Measurements from ENCODE around the gene F2RL3.
"Not testable (repeated sequence)": the region's sequence is repeated elsewhere in the genome, so short reads cannot be mapped to it uniquely, and the experiment has no call there.

F2RL3 gene

DNA sequence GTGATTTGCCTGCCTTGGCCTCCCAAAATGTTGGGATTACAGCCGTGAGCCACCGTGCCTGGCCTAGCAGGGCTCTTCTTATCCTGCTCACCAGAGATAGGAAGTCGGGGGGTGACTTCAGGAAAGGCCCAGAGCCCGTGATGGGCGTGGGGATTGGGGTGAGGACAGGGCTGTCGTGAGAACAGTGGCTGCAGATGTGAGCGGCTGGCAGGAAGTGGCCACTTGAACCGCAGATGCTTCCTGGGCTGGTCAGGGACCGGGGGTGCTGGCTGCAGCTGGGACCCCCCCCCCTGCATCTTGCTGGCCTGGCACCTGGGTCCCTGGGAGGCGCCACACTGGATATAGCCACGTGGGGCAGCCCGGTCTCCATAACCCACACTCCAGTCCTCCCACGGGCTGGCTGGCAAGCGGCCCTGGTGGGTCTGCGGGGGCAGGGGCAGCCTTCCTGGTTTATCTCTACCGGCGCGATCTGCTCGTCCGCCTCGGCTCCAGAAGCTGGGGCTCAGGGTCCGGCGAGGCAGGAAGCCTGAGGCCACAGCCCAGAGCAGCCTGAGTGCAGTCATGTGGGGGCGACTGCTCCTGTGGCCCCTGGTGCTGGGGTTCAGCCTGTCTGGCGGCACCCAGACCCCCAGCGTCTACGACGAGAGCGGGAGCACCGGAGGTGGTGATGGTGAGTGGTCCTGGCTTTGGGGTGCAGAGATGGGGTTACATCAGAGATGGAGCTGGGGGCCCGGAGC is at the start of gene F2RL3:
TSS of gene F2RL3 (plus strand) at position 371 of the 737 bp plus-strand sequence. CDS start at position 562, 191 bp downstream.
- no peak for DNase-seq

DNA sequence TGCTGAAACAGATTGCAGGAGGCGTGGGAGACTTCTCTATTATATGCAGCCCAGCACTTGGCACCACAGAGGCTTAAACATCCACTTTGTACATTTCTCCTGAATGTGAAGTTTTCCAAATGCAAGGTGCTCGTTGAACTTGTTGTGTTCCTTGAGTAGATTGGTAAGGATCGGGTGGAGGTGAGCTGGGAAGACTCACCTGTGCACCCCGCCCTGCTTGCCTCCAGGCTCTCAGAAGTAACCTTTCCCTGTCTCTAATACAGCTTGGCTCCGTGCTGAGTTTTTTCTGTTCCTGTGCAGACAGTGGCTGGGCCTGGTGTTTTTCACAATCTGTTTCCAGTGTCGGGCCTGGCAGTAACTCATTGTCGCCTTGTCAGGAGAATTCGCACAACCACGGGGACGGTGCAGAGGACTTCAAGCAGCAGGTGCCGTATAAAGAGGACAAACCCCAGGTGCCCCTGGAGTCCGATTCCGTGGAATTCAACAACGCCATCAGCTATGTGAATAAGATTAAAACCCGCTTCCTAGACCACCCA is 47.3 kb upstream of the F2RL3 start:
- DNase-seq = no peak

DNA sequence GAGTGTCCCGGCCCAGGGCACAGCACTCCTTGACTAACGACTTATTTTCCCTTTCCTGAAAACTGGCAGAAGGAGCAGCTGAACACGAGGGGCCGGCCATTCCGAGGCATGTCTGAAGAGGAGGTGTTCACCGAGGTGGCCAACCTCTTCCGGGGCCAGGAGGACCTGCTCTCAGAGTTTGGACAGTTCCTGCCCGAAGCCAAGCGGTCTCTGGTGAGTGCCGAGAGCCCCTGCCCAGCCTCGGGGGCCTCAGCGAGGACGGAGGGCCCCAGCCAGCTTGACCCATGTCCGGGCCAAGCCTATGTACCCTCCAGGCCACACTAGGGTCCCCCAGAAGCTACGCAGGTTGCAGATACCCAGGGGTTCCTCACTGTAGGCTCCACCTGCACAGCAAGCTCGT is 41.9 kb upstream of the F2RL3 start:
- no peak for DNase-seq

DNA sequence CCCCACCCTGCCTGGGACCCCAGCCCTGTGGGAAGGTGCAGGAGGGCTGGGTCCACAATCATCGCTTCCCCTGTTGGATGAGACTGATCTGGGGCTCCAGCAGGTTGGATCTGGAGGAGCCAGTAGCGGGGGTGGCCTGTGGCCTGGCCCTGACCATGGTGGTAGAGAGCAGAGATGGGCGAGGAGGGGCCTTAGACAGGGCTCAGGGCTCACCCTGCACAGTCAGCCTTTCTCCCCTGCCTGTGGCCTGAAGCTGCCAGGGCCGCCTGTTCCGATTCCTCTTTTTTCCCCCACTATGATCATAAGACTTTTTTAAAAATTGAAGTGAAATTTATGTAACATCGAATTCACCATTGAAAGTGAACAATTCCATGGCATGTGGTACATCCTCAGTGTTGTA is 41.4 kb upstream of the F2RL3 start:
- no peak for DNase-seq

DNA sequence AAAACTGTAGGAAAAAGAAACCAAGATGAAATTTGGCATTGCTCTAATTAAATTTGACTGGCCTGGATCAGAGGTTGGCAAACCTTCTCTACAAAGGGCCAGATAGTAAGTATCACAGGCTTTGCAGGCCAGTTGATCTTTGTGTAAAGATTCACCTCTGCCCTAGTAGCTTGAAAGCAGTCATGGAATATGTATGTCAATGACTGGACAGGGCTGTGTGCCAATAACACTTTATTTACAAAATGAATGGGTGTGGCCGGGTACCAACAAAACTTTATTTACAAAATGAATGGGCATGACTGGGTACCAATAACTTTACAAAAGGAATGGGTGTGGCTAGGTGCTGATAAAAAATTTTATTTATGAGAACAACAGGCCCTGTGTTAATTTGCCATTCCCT is 39.6 kb upstream of the F2RL3 start:
- DNase-seq = no peak

DNA sequence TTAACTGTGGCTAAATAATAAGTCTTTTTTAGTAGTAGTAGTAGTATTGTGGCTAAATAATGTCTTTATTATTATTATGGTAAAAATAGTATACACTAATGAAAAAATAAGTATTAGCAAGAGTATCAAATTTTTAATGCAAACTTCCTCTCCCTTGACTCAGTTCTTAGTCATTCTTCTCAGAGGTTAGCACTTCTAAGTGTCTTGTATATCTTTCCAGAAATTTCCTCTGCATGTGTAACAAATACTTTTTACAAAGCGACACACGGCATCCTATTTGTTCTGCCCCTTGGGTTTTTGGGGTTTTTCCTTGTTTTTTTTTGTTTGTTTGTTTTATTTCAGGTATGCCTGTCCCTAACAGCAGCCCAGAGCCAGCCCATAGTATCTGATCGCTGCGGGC is 38.7 kb upstream of the F2RL3 start:
- no peak for DNase-seq

DNA sequence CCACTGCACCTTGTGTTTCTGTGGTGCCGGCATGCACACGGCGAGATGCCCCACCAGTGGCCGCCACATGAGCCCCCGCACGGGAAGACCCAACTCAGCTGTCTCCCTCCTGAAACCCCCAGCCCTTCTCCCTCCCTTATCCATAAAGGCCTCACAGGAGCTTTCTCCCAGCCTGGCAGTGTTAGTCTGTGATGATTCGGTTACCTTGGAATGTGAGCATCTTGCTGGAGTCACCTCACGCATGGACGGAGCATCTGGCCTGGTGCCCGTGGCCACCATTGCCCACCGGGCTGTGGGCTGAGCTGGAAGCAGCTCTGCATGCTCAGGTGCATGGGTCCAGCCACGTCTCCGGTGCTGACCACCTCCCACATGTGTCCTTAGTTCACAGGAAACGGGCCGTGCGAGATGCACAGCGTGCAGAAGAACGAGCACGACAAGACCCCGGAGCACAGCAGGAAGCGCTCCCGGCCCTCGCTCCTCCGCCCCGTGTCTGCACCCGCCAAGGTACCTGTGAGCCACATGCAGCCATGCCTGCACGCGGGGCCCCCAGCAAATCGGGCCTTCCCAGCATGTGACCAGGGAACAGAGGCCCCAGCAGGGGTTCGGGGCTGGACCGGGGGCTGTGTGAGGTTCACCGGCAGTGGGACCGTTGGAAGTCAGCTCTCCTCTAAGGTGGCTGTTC is 37.6 kb upstream of the F2RL3 start:
- DNase-seq = no peak

DNA sequence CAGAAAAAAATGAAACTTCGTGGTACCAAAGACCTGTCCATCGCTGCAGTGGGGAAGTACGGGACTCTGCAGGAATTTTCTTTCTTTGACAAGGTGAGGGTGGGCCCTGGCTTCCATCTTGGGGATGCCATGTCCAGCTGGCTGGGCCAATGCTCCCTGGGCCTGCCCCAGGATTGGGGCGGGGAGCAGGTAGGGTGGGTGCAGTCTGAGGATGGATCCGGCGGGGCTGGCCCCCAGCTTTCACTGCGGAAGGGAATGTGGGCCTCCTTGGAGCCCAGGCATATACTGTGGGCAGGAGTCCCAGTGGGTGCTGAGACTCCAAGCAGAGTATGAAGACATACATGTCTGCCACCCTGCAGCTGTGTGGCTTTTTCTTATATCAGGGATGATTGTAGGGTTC is 35.7 kb upstream of the F2RL3 start:
- DNase-seq = no peak

DNA sequence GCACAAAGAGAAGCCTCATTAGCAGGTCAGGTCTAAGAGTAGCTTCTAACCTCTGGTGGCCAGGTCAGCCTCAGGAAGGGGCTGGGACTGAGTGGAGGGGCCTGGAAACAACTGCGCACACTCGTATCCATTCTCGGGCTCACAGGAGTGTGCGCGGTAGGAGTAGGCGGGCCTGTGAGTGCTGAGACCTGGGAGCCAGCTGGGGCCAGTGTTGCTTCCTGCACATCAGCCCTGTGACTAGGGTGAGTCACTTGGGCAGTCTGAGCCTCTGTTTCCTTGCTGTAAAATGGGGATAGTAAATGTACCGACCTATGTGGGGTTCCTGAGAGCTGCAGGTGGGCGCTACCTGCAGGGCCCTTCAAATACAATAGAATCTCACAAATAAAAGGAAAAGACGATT is 32.7 kb upstream of the F2RL3 start:
- DNase-seq = no peak

DNA sequence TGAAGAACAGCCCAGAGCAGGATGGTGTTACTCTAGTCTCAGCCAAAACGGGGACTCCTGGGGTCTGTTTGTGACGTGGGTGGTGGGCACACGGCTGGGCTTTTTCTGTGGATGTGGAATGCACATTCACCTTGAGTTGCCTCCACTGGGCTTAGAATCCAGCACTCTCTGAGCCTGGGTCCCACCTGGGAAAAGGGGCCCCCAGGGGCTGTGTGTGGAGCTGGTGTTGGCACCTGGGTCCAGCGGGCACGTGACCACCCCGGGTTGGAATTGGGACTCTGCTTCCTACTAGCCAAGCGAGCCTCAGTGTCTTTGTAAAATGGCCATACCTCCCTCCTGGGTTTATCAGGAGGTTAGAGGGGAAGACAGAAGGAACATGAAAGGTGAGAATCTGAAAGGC is 29.2 kb upstream of the F2RL3 start:
- no peak for DNase-seq

DNA sequence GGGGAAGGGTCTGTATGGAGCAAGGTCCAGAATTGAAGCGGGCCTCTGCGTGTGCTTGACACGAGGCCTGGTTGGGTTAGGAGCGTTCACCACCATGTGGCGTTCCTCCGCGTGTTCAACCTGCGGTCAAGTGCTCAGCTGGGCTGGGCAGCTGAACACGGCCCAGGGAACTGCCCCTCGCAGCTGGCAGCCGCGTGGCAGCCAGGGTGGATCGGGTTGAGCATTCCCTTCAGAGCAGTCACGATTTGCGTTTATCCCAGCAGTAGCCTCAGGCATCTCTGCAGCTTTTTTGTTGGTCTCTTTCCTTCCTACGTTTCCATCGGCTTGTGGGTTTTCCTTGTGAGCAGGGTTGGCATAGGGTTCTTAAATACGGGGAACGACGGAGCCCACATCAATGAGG is 28.7 kb upstream of the F2RL3 start:
- DNase-seq = no peak

DNA sequence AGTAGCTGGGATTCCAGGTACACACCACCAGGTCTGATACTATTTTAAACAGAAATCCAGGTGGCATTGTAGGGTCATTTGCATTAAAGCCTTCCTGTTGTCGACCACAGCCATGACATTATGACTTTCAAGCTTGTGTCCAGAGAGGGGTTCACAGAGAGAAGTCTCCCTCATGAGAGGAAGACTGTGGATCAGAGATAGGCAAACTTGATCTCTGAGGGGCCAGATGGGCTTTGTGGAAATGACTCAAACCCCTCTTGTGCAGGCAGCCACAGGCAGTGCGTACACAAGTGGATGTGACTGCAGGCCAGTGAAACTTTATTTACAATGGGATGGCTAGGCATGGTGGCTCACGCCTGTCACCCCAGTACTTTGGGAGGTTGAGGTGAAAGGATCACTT is 27.8 kb upstream of the F2RL3 start:
- no peak for DNase-seq

DNA sequence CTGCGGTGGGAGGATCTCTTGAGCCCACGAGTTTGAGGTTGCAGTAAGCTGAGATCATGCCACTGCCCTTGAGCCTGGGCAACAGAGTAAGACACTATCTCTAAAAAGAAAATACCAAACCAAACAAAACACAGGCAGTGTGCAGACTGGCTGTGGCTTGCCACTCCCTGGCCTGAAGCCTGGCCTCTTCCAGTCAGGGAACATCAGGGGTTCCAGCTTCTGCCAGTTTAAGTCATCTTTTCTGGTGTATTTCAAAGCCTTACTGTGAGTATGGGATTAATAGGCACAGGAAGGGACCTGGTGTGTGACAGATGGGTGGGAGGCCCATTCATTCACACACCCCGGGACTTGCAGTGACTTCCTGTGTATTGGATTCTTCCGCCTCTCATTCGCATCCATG is 27.0 kb upstream of the F2RL3 start:
- no peak for DNase-seq

DNA sequence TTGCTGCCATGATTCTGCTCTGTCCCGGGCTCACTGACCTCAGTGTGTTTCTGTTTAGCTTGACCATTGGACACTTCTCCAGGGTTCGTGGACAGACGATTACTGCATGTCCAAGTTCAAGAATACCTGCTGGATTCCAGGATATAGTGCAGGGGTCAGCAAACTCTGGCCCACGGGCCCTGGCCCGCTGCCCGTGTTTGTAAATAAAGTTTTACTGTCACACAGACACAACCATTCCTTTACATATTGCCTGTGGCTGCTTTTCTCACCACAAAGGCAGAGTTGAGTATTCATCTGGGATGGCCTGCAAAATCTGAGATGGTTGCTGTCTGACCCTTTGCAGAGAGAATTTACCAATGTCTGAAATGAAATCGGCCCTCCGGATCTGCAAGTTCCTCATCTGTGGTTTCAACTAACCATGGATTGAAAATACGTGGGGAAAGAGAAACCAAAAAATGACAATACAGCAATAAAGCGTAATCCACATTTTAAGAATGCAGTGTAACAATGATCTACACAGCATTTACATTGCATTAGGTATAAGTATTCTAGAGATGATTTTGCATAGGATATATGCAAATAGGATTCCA is 25.9 kb upstream of the F2RL3 start:
- DNase-seq = no peak

DNA sequence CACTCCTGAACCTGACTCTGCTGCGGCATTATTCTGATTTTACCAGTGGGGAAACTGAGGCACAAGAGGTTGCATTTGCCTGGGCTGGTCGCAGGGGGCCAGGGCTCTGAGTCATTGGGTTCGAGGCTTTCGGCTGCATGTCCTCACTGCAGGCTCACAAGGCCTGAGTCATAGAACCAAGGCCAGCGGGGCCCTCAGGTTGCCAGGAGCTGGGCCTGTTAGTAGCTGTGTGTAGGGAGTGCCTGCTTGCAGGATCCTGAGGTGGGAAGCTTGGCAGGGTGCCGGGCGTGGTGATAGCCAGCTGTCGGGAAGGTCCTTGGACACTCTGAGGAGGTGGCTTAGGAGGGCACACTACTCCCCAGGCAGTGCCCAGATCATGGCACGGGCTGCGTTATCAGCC is 21.6 kb upstream of the F2RL3 start:
- no peak for DNase-seq

DNA sequence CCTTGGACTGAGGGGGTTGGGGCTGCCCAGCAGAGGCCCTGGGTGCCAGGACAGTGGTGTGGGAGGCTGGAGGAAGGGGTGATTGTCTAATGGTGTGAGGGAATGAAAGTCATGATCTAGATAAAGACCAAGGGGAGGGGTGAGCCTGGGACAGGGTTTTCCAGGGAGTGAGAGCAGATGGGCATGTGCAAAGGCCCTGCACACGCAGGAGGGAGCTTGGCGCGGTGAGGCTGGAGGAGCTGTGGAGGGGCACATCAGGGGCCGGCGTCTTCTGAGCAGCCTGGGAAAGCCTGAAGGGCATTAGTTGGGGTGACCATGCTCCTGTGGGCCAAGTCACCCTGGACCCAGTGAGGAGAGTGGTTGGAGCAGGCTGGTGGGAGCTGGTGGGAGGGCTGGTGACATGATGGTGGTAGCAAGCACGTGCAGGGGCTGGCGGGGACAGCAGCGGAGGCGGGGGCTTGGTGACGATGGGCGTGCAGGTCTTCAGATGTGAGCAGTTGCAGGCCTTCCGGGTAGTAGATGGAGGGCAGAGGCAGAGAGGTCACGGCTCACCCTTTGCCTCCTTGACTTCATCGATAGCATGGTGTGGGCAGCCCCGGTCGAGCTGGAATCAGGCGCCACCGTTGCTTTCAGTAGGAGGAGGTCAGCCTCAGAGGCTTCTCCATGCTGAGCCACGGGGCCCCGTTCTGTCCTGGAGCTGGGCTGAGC is 20.2 kb upstream of the F2RL3 start:
- DNase-seq = no peak

DNA sequence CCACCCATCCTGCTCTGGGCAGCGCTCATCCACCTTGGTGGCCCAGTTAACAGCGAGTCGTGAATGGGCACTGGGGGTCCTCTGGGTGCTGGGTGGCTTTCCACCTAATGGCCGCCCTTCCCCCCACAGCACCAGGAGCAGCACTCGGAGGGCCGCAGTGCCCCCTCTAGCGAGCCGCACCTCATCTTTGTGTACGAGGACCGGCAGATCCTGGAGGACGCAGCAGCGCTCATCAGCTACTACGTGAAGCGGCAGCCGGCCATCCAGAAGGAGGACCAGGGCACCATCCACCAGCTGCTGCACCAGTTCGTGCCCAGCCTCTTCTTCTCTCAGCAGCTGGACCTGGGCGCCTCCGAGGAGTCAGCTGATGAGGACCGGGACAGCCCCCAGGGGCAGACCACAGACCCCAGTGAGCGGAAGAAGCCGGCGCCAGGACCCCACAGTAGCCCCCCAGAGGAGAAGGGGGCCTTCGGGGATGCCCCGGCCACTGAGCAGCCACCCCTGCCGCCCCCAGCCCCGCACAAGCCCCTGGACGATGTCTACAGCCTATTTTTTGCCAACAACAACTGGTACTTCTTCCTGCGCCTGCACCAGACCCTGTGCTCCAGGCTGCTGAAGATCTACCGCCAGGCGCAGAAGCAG is 19.3 kb upstream of the F2RL3 start:
- DNase-seq = no peak

DNA sequence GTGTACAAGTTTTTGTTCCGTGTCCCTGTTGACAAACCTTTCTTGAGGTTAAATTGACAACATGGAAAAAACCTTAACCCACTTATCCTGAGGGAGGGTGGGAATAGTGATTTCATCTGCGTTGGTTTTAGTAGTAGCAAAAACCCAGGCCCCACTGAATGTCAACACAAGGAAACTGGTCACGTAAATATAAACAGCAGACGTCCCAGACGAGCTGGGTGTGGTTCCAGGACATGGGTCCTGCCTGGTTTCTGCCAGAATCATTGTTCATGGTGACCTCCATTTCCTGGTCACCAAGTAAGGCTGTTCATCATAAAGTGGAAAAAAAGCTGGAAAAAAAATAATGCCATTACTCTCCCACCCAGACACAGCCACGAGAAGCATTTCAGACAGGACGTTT is 16.9 kb upstream of the F2RL3 start:
- no peak for DNase-seq

DNA sequence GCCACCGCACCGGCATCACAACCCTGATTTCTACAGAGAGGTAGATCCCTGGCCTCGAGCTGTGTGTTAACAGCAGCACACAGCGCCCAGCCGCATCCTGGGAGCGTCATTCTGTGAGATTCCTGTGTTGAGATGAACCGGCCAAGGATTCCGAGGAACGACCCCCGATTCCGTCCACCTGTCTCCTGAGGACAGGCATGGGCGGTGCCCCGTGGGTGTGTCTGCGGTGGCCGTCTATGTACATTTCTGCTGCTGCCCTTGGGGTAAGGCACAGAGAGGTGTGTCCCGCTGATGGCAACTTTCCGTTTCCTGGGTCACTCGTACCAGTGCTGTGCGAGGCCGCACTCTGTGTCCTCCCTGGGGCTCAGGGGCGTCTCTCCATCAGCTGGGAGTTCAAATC is 16.1 kb upstream of the F2RL3 start:
- DNase-seq = no peak

DNA sequence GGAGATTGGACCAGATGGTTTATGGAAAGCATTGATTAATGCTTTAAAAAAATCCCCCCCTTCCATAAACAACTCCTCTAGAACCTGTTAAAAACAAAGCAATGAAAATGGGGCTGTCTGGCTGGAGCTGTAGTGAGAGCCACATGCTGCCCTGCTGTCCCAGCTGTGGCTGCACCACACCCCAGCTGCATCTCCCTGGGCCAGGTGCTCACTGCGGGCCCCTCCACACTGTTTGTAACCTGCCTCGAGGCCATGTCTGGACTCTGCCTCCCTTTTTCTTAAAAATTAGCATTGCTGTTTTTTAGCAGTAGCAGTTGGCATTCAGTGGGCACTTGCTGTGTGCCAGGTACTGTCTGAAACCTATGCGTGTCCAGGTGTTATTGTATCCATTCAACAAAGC is 15.2 kb upstream of the F2RL3 start:
- DNase-seq = no peak

DNA sequence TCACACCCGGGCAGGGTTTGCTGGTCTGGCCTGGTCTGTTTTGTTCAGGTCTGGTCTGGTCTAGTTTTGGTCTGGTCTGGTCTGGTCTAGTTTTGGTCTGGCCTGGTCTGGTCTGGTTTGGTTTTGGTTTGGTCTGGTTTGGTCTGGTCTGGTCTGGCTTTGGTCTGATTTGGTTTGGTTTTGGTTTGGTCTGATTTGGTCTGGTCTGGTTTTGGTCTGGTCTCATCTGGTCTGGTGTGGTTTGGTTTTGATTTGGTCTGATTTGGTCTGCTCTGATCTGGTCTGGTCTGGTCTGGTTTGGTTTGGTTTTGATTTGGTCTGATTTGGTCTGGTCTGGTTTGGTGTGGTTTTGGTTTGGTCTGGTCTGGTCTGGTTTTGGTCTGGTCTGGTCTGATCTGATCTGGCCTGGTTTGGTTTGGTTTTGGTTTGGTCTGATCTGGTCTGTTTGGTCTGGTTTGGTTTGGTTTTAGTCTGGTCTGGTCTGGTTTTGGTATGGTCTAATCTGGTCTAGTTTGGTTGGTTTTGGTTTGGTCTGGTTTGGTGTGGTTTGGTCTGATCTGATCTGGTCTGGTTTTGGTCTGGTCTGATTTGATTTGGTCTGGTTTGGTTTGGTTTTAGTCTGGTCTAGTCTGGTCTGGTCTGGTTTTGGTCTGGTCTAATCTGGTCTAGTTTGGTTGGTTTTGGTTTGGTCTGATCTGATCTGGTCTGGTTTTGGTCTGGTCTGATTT is 14.4 kb upstream of the F2RL3 start:
- DNase-seq = no peak

DNA sequence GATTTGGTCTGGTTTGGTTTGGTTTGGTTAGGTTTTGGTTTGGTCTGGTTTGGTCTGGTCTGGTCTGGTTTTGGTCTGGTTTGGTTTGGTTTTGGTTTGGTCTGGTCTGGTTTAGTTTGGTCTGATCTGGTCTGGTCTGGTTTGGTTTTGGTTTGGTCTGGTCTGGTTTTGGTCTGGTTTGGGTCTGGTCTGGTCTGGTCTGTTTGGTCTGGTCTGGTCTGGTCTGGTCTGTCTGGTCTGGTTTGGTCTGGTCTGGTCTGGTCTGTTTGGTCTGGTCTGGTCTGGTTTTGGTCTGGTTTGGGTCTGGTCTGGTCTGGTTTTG is 13.9 kb upstream of the F2RL3 start:
- not testable (repeated sequence) for DNase-seq
